B cell (primary cell): ENCODE measurements around the gene LRRTM3. TPM values are rescaled to one million over a fixed set of nuclear protein-coding genes. Genes with fewer than 3 reads are reported as not detected.

Experiments
- ATAC-seq: fragments of 200-7000 bp; cut with Tn5 transposase; one replicate; pipeline ENCODE4 v1.10.0; 2021; ENCODE audit warnings: low read depth, mild to moderate bottlenecking, moderate number of reproducible peaks, moderate library complexity
- CTCF ChIA-PET: fragments of 350-600 bp; sonication (Branson Sonifier 250); formaldehyde crosslinking; loops from one replicate; lab custom pipeline; 2021; ENCODE audit warnings: antibody characterized with exemption, inconsistent platforms; lab: Charles Lee
- POLR2A ChIA-PET: fragments of 350-600 bp; sonication (Branson Sonifier 250); formaldehyde crosslinking; loops from one replicate; lab custom pipeline; 2021; ENCODE audit warnings: antibody characterized with exemption; lab: Charles Lee
- DNase-seq: peaks from one replicate; pipeline ENCODE4 v3.0.0; 2013
- H2AFZ ChIP-seq: 2 replicates; pipeline ENCODE4 v1.6.1; 2012; ENCODE audit warnings: mild to moderate bottlenecking, low read depth, low read length; ENCODE audit not compliant: insufficient read depth, poor library complexity, severe bottlenecking
- H3K27ac ChIP-seq, 2 donors: 1 replicate in 1 of 2; 2 replicates in 1 of 2; pipeline ENCODE4 v1.5.1; 2012 to 2013; ENCODE audit warnings: low read length in 2 of 2, mild to moderate bottlenecking in 2 of 2, moderate library complexity in 1 of 2
- H3K27me3 ChIP-seq, 4 experiments: fragments of 200-600 bp in 1 of 4; sonication (generic) in 1 of 4; replicated peaks in 1 of 4; 1 replicate in 2 of 4; 2 replicates in 2 of 4; pipeline versions ENCODE4 v1.6.1 to v1.7.0; 2013 to 2016; ENCODE audit warnings: low read length in 3 of 4, mild to moderate bottlenecking in 2 of 4, mixed read lengths in 1 of 4, moderate library complexity in 1 of 4; ENCODE audit not compliant: insufficient read depth in 4 of 4, control insufficient read depth in 3 of 4; ENCODE audit errors: control extremely low read depth in 1 of 4
- H3K36me3 ChIP-seq, 2 experiments: replicated peaks in 1 of 2; 1 replicate in 1 of 2; 2 replicates in 1 of 2; pipeline versions ENCODE4 v1.6.1 to v1.7.1; 2013; ENCODE audit warnings: low read length in 1 of 2; ENCODE audit not compliant: insufficient read depth in 2 of 2, control insufficient read depth in 1 of 2; ENCODE audit errors: control extremely low read depth in 1 of 2, extremely low read depth in 1 of 2
- H3K4me1 ChIP-seq, 2 donors: fragments of 200-600 bp in 1 of 2; sonication (generic) in 1 of 2; 1 replicate in 1 of 2; 2 replicates in 1 of 2; pipeline versions ENCODE4 v1.5.1 to v1.6.1; 2013 to 2017; ENCODE audit warnings: low read length in 2 of 2; ENCODE audit not compliant: control insufficient read depth in 2 of 2, insufficient read depth in 2 of 2
- H3K4me2 ChIP-seq: replicated peaks from 2 replicates; pipeline ENCODE3; 2012; ENCODE audit warnings: mild to moderate bottlenecking, low read depth, low read length; ENCODE audit not compliant: poor library complexity, severe bottlenecking
- H3K4me3 ChIP-seq, 5 experiments: fragments of 200-600 bp in 1 of 5; sonication (generic) in 1 of 5; 1 replicate in 3 of 5; 2 replicates in 2 of 5; pipeline versions ENCODE4 v1.5.1 to v1.7.0; 2011 to 2016; ENCODE audit warnings: low read length in 4 of 5, mild to moderate bottlenecking in 4 of 5, low read depth in 2 of 5, control low read depth in 1 of 5, moderate library complexity in 1 of 5; ENCODE audit not compliant: insufficient read depth in 1 of 5; ENCODE audit errors: control extremely low read depth in 1 of 5, extremely low read depth in 1 of 5
- H3K79me2 ChIP-seq: fragments of 200-600 bp; sonication (generic); one replicate; pipeline ENCODE4 v1.6.0; 2016; ENCODE audit warnings: low read length; ENCODE audit not compliant: control insufficient read depth, insufficient read depth
- H3K9ac ChIP-seq: fragments of 200-600 bp; sonication (generic); 2 replicates; pipeline ENCODE4 v1.6.1; 2017; ENCODE audit warnings: mild to moderate bottlenecking, low read length, moderate library complexity
- H3K9me3 ChIP-seq, 3 donors: one replicate each; pipeline versions ENCODE4 v1.6.1 to v1.7.1; 2013; ENCODE audit warnings: low read length in 2 of 3; ENCODE audit not compliant: control insufficient read depth in 2 of 3, insufficient read depth in 1 of 3; ENCODE audit errors: control extremely low read depth in 1 of 3
- H4K20me1 ChIP-seq: 2 replicates; pipeline ENCODE4 v1.6.0; 2012; ENCODE audit warnings: mild to moderate bottlenecking, low read length; ENCODE audit not compliant: insufficient read depth, control insufficient read depth, poor library complexity, severe bottlenecking
- H3K27ac Mint-ChIP-seq: one replicate; pipeline ENCODE4 v1.8.0; 2021; ENCODE audit warnings: mixed read lengths
- H3K27me3 Mint-ChIP-seq: one replicate; pipeline ENCODE4 v1.8.0; 2021; ENCODE audit warnings: mixed read lengths
- H3K4me1 Mint-ChIP-seq: one replicate; pipeline ENCODE4 v1.8.0; 2021; ENCODE audit warnings: mixed read lengths
- H3K4me3 Mint-ChIP-seq: one replicate; pipeline ENCODE4 v1.8.0; 2021; ENCODE audit warnings: mixed read lengths
- H3K9me3 Mint-ChIP-seq: one replicate; pipeline ENCODE4 v1.8.0; 2022; ENCODE audit warnings: mixed read lengths; ENCODE audit not compliant: insufficient read depth
- CTCF ChIP-seq: fragments of 200-600 bp; IDR thresholded peaks from one replicate; pipeline ENCODE4 v1.8.0; 2022; ENCODE audit warnings: antibody characterized with exemption, mild to moderate bottlenecking
- EZH2 ChIP-seq: IDR thresholded peaks from 2 replicates; pipeline ENCODE4 v1.6.1; 2012; ENCODE audit warnings: borderline replicate concordance, low read depth, mild to moderate bottlenecking, moderate library complexity, low read length; ENCODE audit not compliant: insufficient read depth, poor library complexity, severe bottlenecking
- WGBS: methylation state at CpG from one replicate; pipeline ENCODE4 v1.1.5; 2013; ENCODE audit warnings: missing lambda C conversion rate; ENCODE audit not compliant: insufficient coverage; 5-methylcytosine and 5-hydroxymethylcytosine counted together
- intact Hi-C: fragments of 100-400 bp; cut with micrococcal nuclease; formaldehyde crosslinking; loops from one replicate; pipeline ENCODE4 v1.10.0; 2022
- polyA plus RNA-seq: library from polyadenylated mRNA; depleted of rRNA; stranded (reverse); fragments of >200 nt; gene quantifications from 2 replicates; pipeline ENCODE4 v1.2.3, GENCODE V29; 2012
- total RNA-seq, 2 donors: library from RNA; stranded (reverse); fragments of 120-200 nt in 1 of 2; gene quantifications; 1 replicate in 1 of 2; 2 replicates in 1 of 2; pipeline versions ENCODE4 v1.2.3 to v1.2.4, GENCODE V29; 2013 to 2022

LRRTM3 gene
- total and polyA plus RNA-seq, 2 donors (not counting 1 experiment from before 2014, with no cell fraction given), result not detected

GRCh38 chr10:66964946-66965345, 39.1 kb downstream of the LRRTM3 start:
- H3K27me3 ChIP-seq, result no peaks in the 10 kb centered on the region
- H3K9ac ChIP-seq, result no peak overlapping the region
- H3K27ac ChIP-seq, result no peak overlapping the region
- H3K4me1 ChIP-seq, result no peaks in the 10 kb centered on the region
- no peak overlapping the region for H2AFZ ChIP-seq
- ATAC-seq, result no peak
- H3K4me2 ChIP-seq, result no peak overlapping the region
- Mint-ChIP-seq H3K4me3 (no peak overlapping the region), H3K27me3 (no peaks in the 10 kb centered on the region), H3K4me1 (no peaks in the 10 kb centered on the region), H3K27ac (no peak overlapping the region), H3K9me3 (no peaks in the 10 kb centered on the region)
- no peak overlapping the region for H3K4me3 ChIP-seq
- TF ChIP-seq CTCF (no peak), EZH2 (no peak)
- CTCF ChIA-PET, result no interaction called here
- no peaks in the 10 kb centered on the region for H4K20me1 ChIP-seq
- DNase-seq, result no peak
- H3K79me2 ChIP-seq, result no peaks in the 10 kb centered on the region
- intact Hi-C loops, result no loop called here
- H3K36me3 ChIP-seq, result no peaks in the 10 kb centered on the region
- H3K9me3 ChIP-seq, result no peaks in the 10 kb centered on the region
- 64% methylated on average over 4 of the region's 4 CpGs for WGBS
- POLR2A ChIA-PET, result no interaction called here

GRCh38 chr10:66980246-66980815, 54.5 kb downstream of the LRRTM3 start:
- POLR2A ChIA-PET, result no interaction called here
- Mint-ChIP-seq H3K27ac (no peak overlapping the region), H3K4me3 (no peak overlapping the region), H3K4me1 (peaks cover 4% of the 10 kb centered on the region), H3K9me3 (no peaks in the 10 kb centered on the region), H3K27me3 (no peaks in the 10 kb centered on the region)
- ATAC-seq, result no peak
- H2AFZ ChIP-seq, result no peak overlapping the region
- H3K36me3 ChIP-seq, result no peaks in the 10 kb centered on the region
- no peaks in the 10 kb centered on the region for H3K27me3 ChIP-seq
- H3K79me2 ChIP-seq, result no peaks in the 10 kb centered on the region
- H3K4me1 ChIP-seq, result no peaks in the 10 kb centered on the region
- TF ChIP-seq EZH2, result no peak
- no peak for TF ChIP-seq CTCF
- intact Hi-C loops, result no loop called here
- CTCF ChIA-PET, result no interaction called here
- no peak overlapping the region for H3K4me2 ChIP-seq
- H3K9me3 ChIP-seq, result peaks cover 0 to 3% (median 1%) of the 10 kb centered on the region in 3 donors
- 100% methylated on average over 2 of the region's 4 CpGs for WGBS
- DNase-seq, result no peak
- no peak overlapping the region for H3K9ac ChIP-seq
- no peak overlapping the region for H3K27ac ChIP-seq
- no peaks in the 10 kb centered on the region for H4K20me1 ChIP-seq
- H3K4me3 ChIP-seq, result no peak overlapping the region
